Measurements from ENCODE around the gene CTNNA1.
"Not testable (repeated sequence)": the region's sequence is repeated elsewhere in the genome, so short reads cannot be mapped to it uniquely, and the experiment has no call there.

CTNNA1 gene

GRCh38 chr5:138903130-138903775 lies 150.0 kb downstream of the CTNNA1 start:
- peaks cover 4% of the 10 kb centered on the region for H3K4me1 Mint-ChIP-seq
- no peaks in the 10 kb centered on the region for H3K27me3 Mint-ChIP-seq
- H3K27ac Mint-ChIP-seq = no peak overlapping the region
- peaks cover 3% of the 10 kb centered on the region for H3K9me3 Mint-ChIP-seq
- no peak for ATAC-seq (ENCODE audit: low read depth)
- no peak overlapping the region for H3K4me3 Mint-ChIP-seq
- DNase-seq (ENCODE audit: low spot score in 2 of 2) = no peak
- H3K36me3 Mint-ChIP-seq = peaks cover 35% of the 10 kb centered on the region

- Mint-ChIP-seq H3K27ac (no peak overlapping the region), H3K36me3 (peaks cover 35% of the 10 kb centered on the region), H3K9me3 (no peaks in the 10 kb centered on the region), H3K4me1 (peaks cover 2% of the 10 kb centered on the region), H3K27me3 (no peaks in the 10 kb centered on the region), H3K4me3 (no peak overlapping the region)
- no peak for DNase-seq (ENCODE audit: low spot score in 2 of 2)
- ATAC-seq (ENCODE audit: low read depth) = no peak
These were observed 152.3 kb downstream of the CTNNA1 start for GRCh38 chr5:138905541-138905940.

GRCh38 chr5:138909734-138910133 lies 156.5 kb downstream of the CTNNA1 start:
- no peak for DNase-seq (ENCODE audit: low spot score in 2 of 2)
- H3K27me3 Mint-ChIP-seq = no peaks in the 10 kb centered on the region
- H3K27ac Mint-ChIP-seq = no peak overlapping the region
- H3K4me1 Mint-ChIP-seq = peaks cover 2% of the 10 kb centered on the region
- H3K9me3 Mint-ChIP-seq = no peaks in the 10 kb centered on the region
- H3K4me3 Mint-ChIP-seq = no peak overlapping the region
- H3K36me3 Mint-ChIP-seq = peaks cover 31% of the 10 kb centered on the region
- no peak for ATAC-seq (ENCODE audit: low read depth)

GRCh38 chr5:138910546-138911185 lies 157.4 kb downstream of the CTNNA1 start:
- Mint-ChIP-seq H3K27ac (no peak overlapping the region), H3K36me3 (peaks cover 32% of the 10 kb centered on the region), H3K4me1 (peaks cover 2% of the 10 kb centered on the region), H3K27me3 (no peaks in the 10 kb centered on the region), H3K9me3 (no peaks in the 10 kb centered on the region), H3K4me3 (no peak overlapping the region)
- DNase-seq (ENCODE audit: low spot score in 2 of 2) = no peak
- no peak for ATAC-seq (ENCODE audit: low read depth)

DNA sequence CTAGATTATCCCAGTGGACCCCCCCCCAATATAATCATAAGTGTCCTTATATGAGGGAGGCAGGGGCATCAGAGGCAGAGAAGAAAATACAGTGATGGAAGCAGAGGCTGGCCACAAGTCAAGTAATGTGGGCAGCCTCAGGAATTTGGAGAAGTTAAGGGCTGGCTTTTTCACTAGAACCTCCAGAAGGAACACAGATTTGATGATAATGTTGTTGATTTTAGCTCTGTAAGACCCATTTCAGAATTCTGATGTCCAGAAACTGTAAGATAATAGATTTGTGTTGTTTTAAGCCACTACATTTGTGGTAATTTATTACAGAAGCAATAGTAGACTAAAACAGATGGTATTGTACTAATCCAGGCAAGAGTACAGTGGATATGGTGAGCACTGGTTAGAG lies 158.2 kb downstream of the CTNNA1 start:
- peaks cover 2% of the 10 kb centered on the region for H3K4me1 Mint-ChIP-seq
- peaks cover 31% of the 10 kb centered on the region for H3K36me3 Mint-ChIP-seq
- no peak overlapping the region for H3K27ac Mint-ChIP-seq
- no peak for DNase-seq (ENCODE audit: low spot score in 2 of 2)
- ATAC-seq (ENCODE audit: low read depth) = no peak
- no peaks in the 10 kb centered on the region for H3K9me3 Mint-ChIP-seq
- H3K27me3 Mint-ChIP-seq = no peaks in the 10 kb centered on the region
- H3K4me3 Mint-ChIP-seq = no peak overlapping the region

- no peaks in the 10 kb centered on the region for H3K4me1 Mint-ChIP-seq
- no peak for ATAC-seq (ENCODE audit: low read depth)
- no peaks in the 10 kb centered on the region for H3K9me3 Mint-ChIP-seq
- no peaks in the 10 kb centered on the region for H3K27me3 Mint-ChIP-seq
- H3K4me3 Mint-ChIP-seq = no peak overlapping the region
- no peak for DNase-seq (ENCODE audit: low spot score in 2 of 2)
- peaks cover 27% of the 10 kb centered on the region for H3K36me3 Mint-ChIP-seq
- no peak overlapping the region for H3K27ac Mint-ChIP-seq
These were observed 158.9 kb downstream of the CTNNA1 start for GRCh38 chr5:138912093-138912492.

GRCh38 chr5:138913773-138914172 lies 160.5 kb downstream of the CTNNA1 start:
- H3K4me1 Mint-ChIP-seq = no peaks in the 10 kb centered on the region
- H3K4me3 Mint-ChIP-seq = no peak overlapping the region
- no peak overlapping the region for H3K27ac Mint-ChIP-seq
- no peak for ATAC-seq (ENCODE audit: low read depth)
- no peak for DNase-seq (ENCODE audit: low spot score in 2 of 2)
- no peaks in the 10 kb centered on the region for H3K9me3 Mint-ChIP-seq
- no peaks in the 10 kb centered on the region for H3K27me3 Mint-ChIP-seq
- peaks cover 27% of the 10 kb centered on the region for H3K36me3 Mint-ChIP-seq

- H3K9me3 Mint-ChIP-seq = no peaks in the 10 kb centered on the region
- peaks cover 30% of the 10 kb centered on the region for H3K36me3 Mint-ChIP-seq
- no peaks in the 10 kb centered on the region for H3K27me3 Mint-ChIP-seq
- H3K4me1 Mint-ChIP-seq = no peaks in the 10 kb centered on the region
- no peak overlapping the region for H3K27ac Mint-ChIP-seq
- ATAC-seq (ENCODE audit: low read depth) (no peak), DNase-seq (ENCODE audit: low spot score in 2 of 2) (no peak)
- no peak overlapping the region for H3K4me3 Mint-ChIP-seq
These were observed 161.1 kb downstream of the CTNNA1 start for GRCh38 chr5:138914338-138914737.

DNA sequence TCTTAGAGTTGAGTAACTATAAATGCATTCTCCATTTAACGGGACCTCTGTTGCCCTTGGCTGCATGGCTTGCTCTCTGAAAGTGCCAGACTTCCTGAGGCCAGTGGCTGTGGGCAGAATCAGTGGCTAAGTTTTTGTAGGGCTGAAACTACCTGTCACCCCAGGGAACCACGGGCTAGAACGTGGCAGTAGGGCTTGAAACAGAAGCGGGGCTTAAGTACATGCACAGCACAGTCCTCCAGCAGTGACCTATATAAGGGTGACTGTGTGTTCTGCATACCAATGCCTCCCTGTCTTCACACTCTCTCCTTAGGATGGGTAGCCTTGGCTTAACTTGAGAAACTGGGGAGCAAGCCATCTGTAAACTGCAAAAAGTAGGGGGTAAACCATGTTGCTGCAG lies 165.5 kb downstream of the CTNNA1 start:
- DNase-seq (ENCODE audit: low spot score in 2 of 2) (no peak), ATAC-seq (ENCODE audit: low read depth) (no peak)
- Mint-ChIP-seq H3K27me3 (no peaks in the 10 kb centered on the region), H3K36me3 (peaks cover 18% of the 10 kb centered on the region), H3K4me1 (no peaks in the 10 kb centered on the region), H3K4me3 (no peak overlapping the region), H3K9me3 (no peaks in the 10 kb centered on the region), H3K27ac (peak overlapping the region; percentile 69)

- Mint-ChIP-seq H3K4me3 (no peak overlapping the region), H3K27me3 (no peaks in the 10 kb centered on the region), H3K4me1 (no peaks in the 10 kb centered on the region), H3K9me3 (no peaks in the 10 kb centered on the region), H3K36me3 (peaks cover 18% of the 10 kb centered on the region), H3K27ac (no peak overlapping the region)
- ATAC-seq (ENCODE audit: low read depth) (no peak), DNase-seq (ENCODE audit: low spot score in 2 of 2) (no peak)
These were observed 167.0 kb downstream of the CTNNA1 start for GRCh38 chr5:138920181-138920580.

- not testable (repeated sequence) for H3K9me3 Mint-ChIP-seq; H3K27me3 Mint-ChIP-seq; DNase-seq (ENCODE audit: low spot score in 2 of 2); H3K4me1 Mint-ChIP-seq; H3K27ac Mint-ChIP-seq; ATAC-seq (ENCODE audit: low read depth); H3K4me3 Mint-ChIP-seq
- H3K36me3 Mint-ChIP-seq = peaks cover 23% of the 10 kb centered on the region
These were observed 168.1 kb downstream of the CTNNA1 start for GRCh38 chr5:138921362-138921761.

GRCh38 chr5:138922494-138922893 lies 169.3 kb downstream of the CTNNA1 start:
- Mint-ChIP-seq H3K27me3 (no peaks in the 10 kb centered on the region), H3K36me3 (peaks cover 30% of the 10 kb centered on the region), H3K27ac (peak overlapping the region; percentile 28), H3K4me3 (no peak overlapping the region), H3K4me1 (no peaks in the 10 kb centered on the region), H3K9me3 (no peaks in the 10 kb centered on the region)
- DNase-seq (ENCODE audit: low spot score in 2 of 2) = no peak
- no peak for ATAC-seq (ENCODE audit: low read depth)

DNA sequence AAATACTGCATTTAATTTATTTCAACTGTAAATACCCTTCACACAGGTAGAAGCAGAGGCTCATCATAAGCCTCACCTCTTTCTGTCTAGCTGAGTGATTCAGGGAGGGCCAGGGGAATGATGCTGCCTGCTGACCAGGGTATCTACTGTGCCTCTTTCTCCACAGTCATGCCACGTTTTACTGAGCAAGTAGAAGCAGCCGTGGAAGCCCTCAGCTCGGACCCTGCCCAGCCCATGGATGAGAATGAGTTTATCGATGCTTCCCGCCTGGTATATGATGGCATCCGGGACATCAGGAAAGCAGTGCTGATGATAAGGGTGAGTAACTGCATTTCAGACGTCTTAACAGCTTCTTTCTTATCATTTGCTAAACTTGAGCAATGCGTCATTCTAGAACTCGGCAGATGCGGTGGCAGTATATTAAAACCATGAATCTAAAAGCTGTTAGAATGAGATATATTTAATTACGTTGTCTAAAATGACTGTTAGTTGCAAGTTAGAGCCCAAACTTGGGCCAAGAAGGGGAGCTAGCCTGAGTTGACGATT lies 171.9 kb downstream of the CTNNA1 start:
- no peak overlapping the region for H3K27ac Mint-ChIP-seq
- H3K36me3 Mint-ChIP-seq = peaks cover 23% of the 10 kb centered on the region
- ATAC-seq (ENCODE audit: low read depth) = no peak
- no peaks in the 10 kb centered on the region for H3K27me3 Mint-ChIP-seq
- H3K4me3 Mint-ChIP-seq = no peak overlapping the region
- no peaks in the 10 kb centered on the region for H3K9me3 Mint-ChIP-seq
- H3K4me1 Mint-ChIP-seq = no peaks in the 10 kb centered on the region
- DNase-seq (ENCODE audit: low spot score in 2 of 2) = no peak

DNA sequence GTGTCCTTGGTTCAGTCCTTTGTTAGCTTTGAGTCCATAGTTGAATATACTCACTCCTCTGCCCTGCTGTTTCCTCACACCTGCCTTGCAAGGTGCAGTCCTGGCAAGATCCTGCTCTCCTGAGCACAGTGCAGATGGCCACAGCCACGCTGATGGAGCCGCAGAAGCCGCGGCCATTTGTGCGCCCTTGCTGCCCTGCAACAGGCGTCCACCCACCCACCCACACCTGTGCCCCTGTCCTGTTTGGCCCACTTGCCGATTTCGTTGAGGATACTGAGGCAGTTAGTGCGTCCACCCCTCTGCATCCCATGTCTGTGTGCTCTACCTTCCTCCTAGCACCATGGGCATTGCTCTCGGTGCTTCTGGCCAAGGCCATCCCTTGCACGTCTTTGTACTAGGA lies 173.0 kb downstream of the CTNNA1 start:
- Mint-ChIP-seq H3K27ac (no peak overlapping the region), H3K9me3 (no peaks in the 10 kb centered on the region), H3K27me3 (no peaks in the 10 kb centered on the region), H3K4me1 (no peaks in the 10 kb centered on the region), H3K36me3 (peaks cover 25% of the 10 kb centered on the region), H3K4me3 (no peak overlapping the region)
- ATAC-seq (ENCODE audit: low read depth) (no peak), DNase-seq (ENCODE audit: low spot score in 2 of 2) (no peak)
